Subcutaneous abdominal adipose tissue (tissue), 5 donors: ENCODE measurements around the gene ABCB8.
A peak's percentile ranks its signal among the peaks of the same experiment; 100 is the strongest.

ENCODE experiments used
- H3K27ac ChIP-seq: one replicate; pipeline ENCODE4 v1.7.0; 2013; ENCODE audit warnings: low read depth, mild to moderate bottlenecking, inconsistent platforms, low read length, moderate library complexity
- H3K27me3 ChIP-seq, 5 donors: one replicate each; pipeline ENCODE4 v1.7.0; 2013; ENCODE audit warnings: low read length in 5 of 5, inconsistent platforms in 1 of 5; ENCODE audit not compliant: control insufficient read depth in 5 of 5, insufficient read depth in 4 of 5
- H3K36me3 ChIP-seq, 5 donors: one replicate each; pipeline ENCODE4 v1.7.0; 2013; ENCODE audit warnings: low read length in 5 of 5; ENCODE audit not compliant: control insufficient read depth in 5 of 5, insufficient read depth in 5 of 5
- H3K4me1 ChIP-seq, 5 donors: one replicate each; pipeline ENCODE4 v1.7.0; 2013; ENCODE audit warnings: low read length in 5 of 5, mild to moderate bottlenecking in 3 of 5, moderate library complexity in 1 of 5; ENCODE audit not compliant: control insufficient read depth in 5 of 5, insufficient read depth in 5 of 5
- H3K4me3 ChIP-seq, 5 donors: one replicate each; pipeline ENCODE4 v1.7.0; 2013; ENCODE audit warnings: low read length in 5 of 5, low read depth in 1 of 5
- H3K9ac ChIP-seq, 5 donors: one replicate each; pipeline ENCODE4 v1.7.0; 2013; ENCODE audit warnings: low read length in 5 of 5, mild to moderate bottlenecking in 4 of 5, moderate library complexity in 3 of 5
- H3K9me3 ChIP-seq, 5 donors: one replicate each; pipeline ENCODE4 v1.7.0; 2013; ENCODE audit warnings: low read length in 5 of 5; ENCODE audit not compliant: control insufficient read depth in 5 of 5
- donor health status: healthy.
- donor health status: healthy.
- donor health status: healthy.
- donor health status: healthy.
- donor health status: healthy.

The ABCB8 gene

DNA sequence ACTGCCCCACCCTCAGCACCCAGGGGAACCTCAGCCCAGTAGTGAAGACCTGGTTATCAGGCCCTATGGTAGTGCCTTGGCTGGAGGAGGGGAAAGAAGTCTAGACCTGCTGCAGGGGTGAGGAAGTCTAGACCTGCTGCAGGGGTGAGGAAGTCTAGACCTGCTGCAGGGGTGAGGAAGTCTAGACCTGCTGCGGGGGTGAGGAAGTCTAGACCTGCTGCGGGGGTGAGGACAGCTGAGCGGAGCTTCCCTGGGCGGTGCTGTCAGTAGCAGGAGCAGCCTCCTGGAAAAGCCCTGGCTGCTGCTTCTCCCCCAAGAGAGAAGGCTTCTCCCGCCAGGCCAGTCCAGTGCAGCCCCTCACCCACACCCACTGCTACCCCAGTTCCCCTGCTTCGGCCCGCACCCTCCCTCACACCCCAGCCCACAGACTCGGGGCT is 31.2 kb upstream of the ABCB8 start:
- peaks cover 0 to 6% (median 0%) of the 10 kb centered on the region in 5 donors for H3K27me3 ChIP-seq
- H3K9ac ChIP-seq: no peak overlapping the region
- no peak overlapping the region for H3K27ac ChIP-seq
- H3K4me1 ChIP-seq: peaks cover 2 to 43% (median 26%) of the 10 kb centered on the region in 5 donors
- H3K4me3 ChIP-seq: peak overlapping the region in 1 of 5 donors; percentile 11
- H3K36me3 ChIP-seq: peaks cover 0 to 22% (median 21%) of the 10 kb centered on the region in 5 donors
- H3K9me3 ChIP-seq: no peaks in the 10 kb centered on the region

DNA sequence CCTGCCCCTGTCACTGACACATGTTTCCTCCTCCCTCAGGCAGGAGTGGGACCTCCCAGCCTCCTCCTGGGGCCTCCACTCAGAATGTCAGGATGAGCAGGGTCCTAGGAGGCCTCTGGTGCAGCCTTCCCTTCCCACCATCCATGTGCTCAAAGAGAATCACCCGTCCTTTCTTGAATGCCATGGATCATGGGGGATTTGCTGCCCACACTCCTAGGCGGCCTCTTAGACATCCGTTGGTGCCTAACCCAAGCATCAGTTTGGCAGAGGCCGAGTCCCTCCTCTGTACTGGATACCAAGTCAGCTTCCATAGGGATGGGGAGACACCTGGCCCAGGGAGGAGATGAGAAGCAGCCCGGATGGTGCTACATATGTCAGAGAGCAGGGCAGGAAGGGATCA is 30.4 kb upstream of the ABCB8 start:
- Histone ChIP-seq H3K27me3 (peaks cover 0 to 6% (median 0%) of the 10 kb centered on the region in 5 donors), H3K9me3 (no peaks in the 10 kb centered on the region), H3K4me3 (no peak overlapping the region), H3K9ac (no peak overlapping the region), H3K36me3 (peaks cover 0 to 27% (median 24%) of the 10 kb centered on the region in 5 donors), H3K27ac (no peak overlapping the region), H3K4me1 (peaks cover 2 to 41% (median 26%) of the 10 kb centered on the region in 5 donors)

DNA sequence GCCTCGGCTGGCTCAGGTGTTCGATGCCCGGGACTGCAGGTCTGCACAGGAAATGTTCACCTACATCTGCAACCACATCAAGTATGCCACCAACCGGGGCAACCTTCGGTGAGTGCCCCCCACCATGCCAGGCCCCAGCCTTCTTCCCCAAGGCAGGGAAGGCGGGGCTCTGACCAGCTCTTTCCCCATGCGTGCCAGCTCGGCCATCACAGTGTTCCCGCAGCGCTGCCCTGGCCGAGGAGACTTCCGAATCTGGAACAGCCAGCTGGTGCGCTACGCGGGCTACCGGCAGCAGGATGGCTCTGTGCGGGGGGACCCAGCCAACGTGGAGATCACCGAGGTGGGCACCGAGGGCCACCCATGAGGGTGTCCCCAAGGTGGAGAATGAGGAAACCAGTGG is 29.9 kb upstream of the ABCB8 start:
- no peak overlapping the region for H3K9ac ChIP-seq
- peaks cover 2 to 36% (median 26%) of the 10 kb centered on the region in 5 donors for H3K4me1 ChIP-seq
- H3K27ac ChIP-seq: no peak overlapping the region

DNA sequence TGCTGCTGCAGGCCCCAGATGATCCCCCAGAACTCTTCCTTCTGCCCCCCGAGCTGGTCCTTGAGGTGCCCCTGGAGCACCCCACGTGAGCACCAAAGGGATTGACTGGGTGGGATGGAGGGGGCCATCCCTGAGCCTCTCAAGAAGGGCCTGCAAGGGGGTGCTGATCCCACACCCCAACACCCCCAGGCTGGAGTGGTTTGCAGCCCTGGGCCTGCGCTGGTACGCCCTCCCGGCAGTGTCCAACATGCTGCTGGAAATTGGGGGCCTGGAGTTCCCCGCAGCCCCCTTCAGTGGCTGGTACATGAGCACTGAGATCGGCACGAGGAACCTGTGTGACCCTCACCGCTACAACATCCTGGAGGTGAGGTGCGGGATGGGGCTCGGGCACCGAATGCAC is 29.2 kb upstream of the ABCB8 start:
- peaks cover 2 to 31% (median 22%) of the 10 kb centered on the region in 5 donors for H3K4me1 ChIP-seq
- peaks cover 0 to 6% (median 0%) of the 10 kb centered on the region in 5 donors for H3K27me3 ChIP-seq
- H3K9ac ChIP-seq: no peak overlapping the region
- H3K9me3 ChIP-seq: no peaks in the 10 kb centered on the region
- no peak overlapping the region for H3K27ac ChIP-seq
- no peak overlapping the region for H3K4me3 ChIP-seq
- H3K36me3 ChIP-seq: peaks cover 0 to 31% (median 27%) of the 10 kb centered on the region in 5 donors

More for the DNA sequence above, 29.9 kb upstream of the ABCB8 start:
- Histone ChIP-seq H3K36me3 (peaks cover 0 to 28% (median 26%) of the 10 kb centered on the region in 5 donors), H3K4me3 (no peak overlapping the region), H3K9me3 (no peaks in the 10 kb centered on the region), H3K27me3 (peaks cover 0 to 6% (median 0%) of the 10 kb centered on the region in 5 donors)

DNA sequence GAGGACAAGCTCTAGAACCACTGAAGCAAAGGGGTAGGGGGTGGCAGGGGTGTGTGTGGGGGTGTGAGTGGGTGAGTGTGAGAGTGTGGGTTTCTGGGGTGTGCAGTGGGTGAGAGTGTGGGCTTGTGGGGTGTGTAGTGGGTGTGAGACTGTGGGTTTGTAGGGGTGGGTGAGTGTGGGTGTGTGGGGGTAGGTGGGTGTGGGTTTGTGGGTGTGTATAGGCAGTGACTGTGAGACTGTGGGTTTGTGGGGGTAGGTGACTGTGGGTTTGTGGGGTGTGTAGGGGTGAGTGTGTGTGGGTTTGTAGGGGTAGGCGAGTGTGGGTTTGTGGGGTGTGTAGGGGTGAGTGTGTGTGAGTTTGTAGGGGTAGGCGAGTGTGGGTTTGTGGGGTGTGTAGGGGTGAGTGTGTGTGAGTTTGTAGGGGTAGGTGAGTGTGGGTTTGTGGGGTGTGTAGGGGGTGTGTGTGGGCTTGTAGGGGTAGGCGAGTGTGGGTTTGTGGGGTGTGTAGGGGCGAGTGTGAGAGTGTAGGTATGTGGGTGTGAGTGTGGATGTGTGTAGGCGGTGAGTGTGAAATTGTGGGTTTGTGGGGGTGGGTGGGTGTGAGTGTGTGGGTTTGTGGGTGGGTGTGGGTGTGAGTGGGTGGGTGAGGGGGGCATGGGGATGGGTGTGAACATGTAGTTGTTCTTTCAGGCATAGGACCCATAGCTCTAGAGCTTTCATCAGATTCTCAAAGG is 28.6 kb upstream of the ABCB8 start:
- no peaks in the 10 kb centered on the region for H3K9me3 ChIP-seq
- no peak overlapping the region for H3K27ac ChIP-seq
- H3K36me3 ChIP-seq: peaks cover 0 to 31% (median 27%) of the 10 kb centered on the region in 5 donors
- H3K4me1 ChIP-seq: peaks cover 2 to 24% (median 16%) of the 10 kb centered on the region in 5 donors
- no peak overlapping the region for H3K4me3 ChIP-seq
- H3K27me3 ChIP-seq: peaks cover 0 to 6% (median 0%) of the 10 kb centered on the region in 5 donors
- no peak overlapping the region for H3K9ac ChIP-seq

DNA sequence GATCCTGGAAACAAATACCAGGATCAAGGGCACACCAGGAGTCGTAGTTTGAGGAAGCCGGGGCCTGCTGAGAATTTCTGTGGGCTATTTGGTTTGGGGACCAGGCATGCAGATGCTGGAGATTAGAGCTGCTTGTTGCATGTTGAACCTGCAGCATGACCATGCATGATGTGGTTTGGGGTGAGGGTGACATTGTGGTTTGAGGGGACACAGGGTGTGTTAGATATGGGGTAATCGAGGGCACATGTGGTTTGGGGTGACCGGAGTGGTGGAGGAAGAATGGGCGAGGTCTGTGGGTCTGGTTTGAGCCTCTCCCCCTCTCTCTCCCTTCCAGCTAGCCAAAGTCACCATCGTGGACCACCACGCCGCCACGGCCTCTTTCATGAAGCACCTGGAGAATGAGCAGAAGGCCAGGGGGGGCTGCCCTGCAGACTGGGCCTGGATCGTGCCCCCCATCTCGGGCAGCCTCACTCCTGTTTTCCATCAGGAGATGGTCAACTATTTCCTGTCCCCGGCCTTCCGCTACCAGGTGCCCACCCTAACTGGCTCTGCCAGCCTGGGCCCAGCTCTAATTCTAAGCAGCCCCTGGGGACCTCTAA is 27.3 kb upstream of the ABCB8 start:
- Histone ChIP-seq H3K27ac (no peak overlapping the region), H3K4me1 (peaks cover 0 to 19% (median 10%) of the 10 kb centered on the region in 5 donors), H3K9me3 (no peaks in the 10 kb centered on the region), H3K4me3 (no peak overlapping the region), H3K36me3 (peaks cover 0 to 38% (median 34%) of the 10 kb centered on the region in 5 donors), H3K27me3 (peaks cover 0 to 3% (median 0%) of the 10 kb centered on the region in 5 donors), H3K9ac (no peak overlapping the region)

DNA sequence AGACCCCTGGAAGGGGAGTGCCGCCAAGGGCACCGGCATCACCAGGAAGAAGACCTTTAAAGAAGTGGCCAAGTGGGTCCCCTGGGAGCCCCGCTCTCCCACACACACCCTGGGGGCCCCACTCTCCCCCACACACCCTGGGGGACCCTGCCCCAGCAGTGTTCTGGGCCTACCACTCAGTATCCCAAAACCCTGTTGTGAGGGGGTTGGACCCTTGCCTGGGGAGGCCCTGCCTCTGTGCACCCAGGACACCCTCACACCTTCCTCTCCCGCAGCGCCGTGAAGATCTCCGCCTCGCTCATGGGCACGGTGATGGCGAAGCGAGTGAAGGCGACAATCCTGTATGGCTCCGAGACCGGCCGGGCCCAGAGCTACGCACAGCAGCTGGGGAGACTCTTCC is 26.7 kb upstream of the ABCB8 start:
- Histone ChIP-seq H3K4me1 (peaks cover 0 to 16% (median 11%) of the 10 kb centered on the region in 5 donors), H3K9me3 (no peaks in the 10 kb centered on the region), H3K27ac (no peak overlapping the region), H3K27me3 (peaks cover 0 to 3% (median 0%) of the 10 kb centered on the region in 5 donors), H3K36me3 (peaks cover 0 to 38% (median 34%) of the 10 kb centered on the region in 5 donors), H3K9ac (no peak overlapping the region), H3K4me3 (no peak overlapping the region)

DNA sequence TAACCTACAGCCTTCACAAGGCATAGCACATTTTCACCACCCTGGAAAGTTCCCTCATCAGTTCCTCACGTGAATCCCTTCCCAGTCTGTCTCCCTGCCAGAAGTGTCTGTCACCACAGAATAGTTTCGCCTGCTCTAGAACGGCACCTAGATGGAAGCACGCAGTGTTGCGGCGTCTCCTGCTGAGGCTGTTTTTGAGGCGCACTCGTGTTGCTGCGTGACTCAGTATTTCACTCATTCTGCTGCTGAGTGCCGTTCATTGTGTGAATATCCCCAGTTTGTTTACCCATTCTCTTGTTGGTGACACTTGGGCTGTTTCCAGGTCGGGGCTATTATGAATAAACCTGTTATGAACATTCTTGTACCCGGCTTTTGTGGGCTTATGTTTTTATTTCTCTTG is 24.7 kb upstream of the ABCB8 start:
- Histone ChIP-seq H3K4me3 (no peak overlapping the region), H3K4me1 (peaks cover 4 to 21% (median 7%) of the 10 kb centered on the region in 5 donors)

DNA sequence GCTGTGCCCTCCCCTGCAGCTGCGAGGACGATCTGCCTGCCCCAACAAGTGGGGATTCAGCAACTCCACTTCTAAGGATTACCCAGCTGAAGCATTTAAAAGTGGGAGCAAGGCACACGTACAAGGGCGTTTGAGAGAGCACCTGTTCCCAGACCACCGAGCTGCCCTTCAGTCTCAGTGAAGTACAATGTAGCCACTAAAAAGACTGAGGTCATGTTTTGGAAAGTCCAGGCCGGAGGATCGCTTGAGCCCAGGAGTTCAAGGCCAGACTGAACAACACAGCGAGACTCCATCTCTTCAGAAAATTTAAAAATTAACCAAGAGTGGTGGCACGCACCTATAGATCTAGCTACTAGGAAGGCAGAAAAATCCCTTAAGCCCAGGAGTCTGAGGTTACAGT is 22.7 kb upstream of the ABCB8 start:
- H3K27ac ChIP-seq: no peak overlapping the region
- H3K9ac ChIP-seq: no peak overlapping the region
- H3K36me3 ChIP-seq: peaks cover 0 to 26% (median 20%) of the 10 kb centered on the region in 5 donors
- no peak overlapping the region for H3K4me3 ChIP-seq
- H3K27me3 ChIP-seq: peaks cover 0 to 12% (median 5%) of the 10 kb centered on the region in 5 donors
- peaks cover 4 to 29% (median 18%) of the 10 kb centered on the region in 5 donors for H3K4me1 ChIP-seq
- no peaks in the 10 kb centered on the region for H3K9me3 ChIP-seq

More for the DNA sequence above, 24.7 kb upstream of the ABCB8 start:
- Histone ChIP-seq H3K36me3 (peaks cover 0 to 31% (median 25%) of the 10 kb centered on the region in 5 donors), H3K27ac (no peak overlapping the region), H3K9ac (no peak overlapping the region), H3K27me3 (no peaks in the 10 kb centered on the region), H3K9me3 (no peaks in the 10 kb centered on the region)
